ENCODE data around the gene TNFRSF12A. TPM values are rescaled to one million over a fixed set of nuclear protein-coding genes. Genes with fewer than 3 reads are reported as not detected.

The TNFRSF12A gene
- total RNA-seq, 1 donor from 2014 or later, result 12.3 TPM

GRCh38 chr16:3000540-3000939 lies 19.6 kb upstream of the TNFRSF12A start:
- Histone ChIP-seq H3K36me3 (no peaks in the 10 kb centered on the region), H3K9me3 (no peaks in the 10 kb centered on the region), H3K4me1 (peaks cover 5% of the 10 kb centered on the region), H3K4me3 (no peak overlapping the region), H3K27ac (no peak overlapping the region), H3K27me3 (no peaks in the 10 kb centered on the region)
- no peak for DNase-seq (ENCODE audit: extremely low spot score in 2 of 2)
- TF ChIP-seq POLR2AphosphoS5 (IDR thresholded peaks at IDR 0.05; ENCODE audit: insufficient read depth in 1 of 2, low read depth in 1 of 2) (no peak), POLR2A (IDR thresholded peaks at IDR 0.05) (no peak)
- TF ChIP-seq, protein P1, sequence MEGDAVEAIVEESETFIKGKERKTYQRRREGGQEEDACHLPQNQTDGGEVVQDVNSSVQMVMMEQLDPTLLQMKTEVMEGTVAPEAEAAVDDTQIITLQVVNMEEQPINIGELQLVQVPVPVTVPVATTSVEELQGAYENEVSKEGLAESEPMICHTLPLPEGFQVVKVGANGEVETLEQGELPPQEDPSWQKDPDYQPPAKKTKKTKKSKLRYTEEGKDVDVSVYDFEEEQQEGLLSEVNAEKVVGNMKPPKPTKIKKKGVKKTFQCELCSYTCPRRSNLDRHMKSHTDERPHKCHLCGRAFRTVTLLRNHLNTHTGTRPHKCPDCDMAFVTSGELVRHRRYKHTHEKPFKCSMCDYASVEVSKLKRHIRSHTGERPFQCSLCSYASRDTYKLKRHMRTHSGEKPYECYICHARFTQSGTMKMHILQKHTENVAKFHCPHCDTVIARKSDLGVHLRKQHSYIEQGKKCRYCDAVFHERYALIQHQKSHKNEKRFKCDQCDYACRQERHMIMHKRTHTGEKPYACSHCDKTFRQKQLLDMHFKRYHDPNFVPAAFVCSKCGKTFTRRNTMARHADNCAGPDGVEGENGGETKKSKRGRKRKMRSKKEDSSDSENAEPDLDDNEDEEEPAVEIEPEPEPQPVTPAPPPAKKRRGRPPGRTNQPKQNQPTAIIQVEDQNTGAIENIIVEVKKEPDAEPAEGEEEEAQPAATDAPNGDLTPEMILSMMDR (IDR thresholded peaks at IDR 0.05), result no peak
- intact Hi-C loops (cut with DNase I), result no loop called here

DNA sequence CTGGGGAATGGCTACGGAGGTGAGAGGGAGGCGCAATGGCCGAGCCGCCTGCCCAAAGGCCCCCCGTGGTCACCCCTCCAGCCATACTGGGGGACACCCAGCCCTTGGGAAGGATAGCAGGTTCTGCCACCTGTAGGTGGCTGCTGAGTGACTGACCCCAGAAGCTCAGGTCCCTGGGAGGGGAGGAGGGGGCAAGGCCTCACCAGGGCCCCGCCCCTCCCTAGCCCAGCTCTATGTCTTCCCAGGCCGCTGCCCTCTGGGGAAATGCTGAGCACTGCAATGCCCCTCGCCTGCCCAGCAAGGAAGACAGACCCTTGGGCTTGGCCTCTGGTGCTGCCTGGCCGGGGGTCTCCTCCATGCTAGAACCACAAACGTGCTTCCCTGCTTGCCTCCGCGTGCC lies 18.9 kb upstream of the TNFRSF12A start:
- no peaks in the 10 kb centered on the region for H3K27me3 ChIP-seq
- H3K4me1 ChIP-seq, result peaks cover 5% of the 10 kb centered on the region
- no peak for TF ChIP-seq POLR2A (IDR thresholded peaks at IDR 0.05)
- TF ChIP-seq, protein P1 (IDR thresholded peaks at IDR 0.05), result no peak
- TF ChIP-seq POLR2AphosphoS5 (IDR thresholded peaks at IDR 0.05; ENCODE audit: insufficient read depth in 1 of 2, low read depth in 1 of 2), result no peak
- no peaks in the 10 kb centered on the region for H3K9me3 ChIP-seq
- no peak overlapping the region for H3K4me3 ChIP-seq
- H3K36me3 ChIP-seq, result no peaks in the 10 kb centered on the region
- no peak for DNase-seq (ENCODE audit: extremely low spot score in 2 of 2)
- intact Hi-C loops (cut with DNase I), result no loop called here
- H3K27ac ChIP-seq, result no peak overlapping the region

DNA sequence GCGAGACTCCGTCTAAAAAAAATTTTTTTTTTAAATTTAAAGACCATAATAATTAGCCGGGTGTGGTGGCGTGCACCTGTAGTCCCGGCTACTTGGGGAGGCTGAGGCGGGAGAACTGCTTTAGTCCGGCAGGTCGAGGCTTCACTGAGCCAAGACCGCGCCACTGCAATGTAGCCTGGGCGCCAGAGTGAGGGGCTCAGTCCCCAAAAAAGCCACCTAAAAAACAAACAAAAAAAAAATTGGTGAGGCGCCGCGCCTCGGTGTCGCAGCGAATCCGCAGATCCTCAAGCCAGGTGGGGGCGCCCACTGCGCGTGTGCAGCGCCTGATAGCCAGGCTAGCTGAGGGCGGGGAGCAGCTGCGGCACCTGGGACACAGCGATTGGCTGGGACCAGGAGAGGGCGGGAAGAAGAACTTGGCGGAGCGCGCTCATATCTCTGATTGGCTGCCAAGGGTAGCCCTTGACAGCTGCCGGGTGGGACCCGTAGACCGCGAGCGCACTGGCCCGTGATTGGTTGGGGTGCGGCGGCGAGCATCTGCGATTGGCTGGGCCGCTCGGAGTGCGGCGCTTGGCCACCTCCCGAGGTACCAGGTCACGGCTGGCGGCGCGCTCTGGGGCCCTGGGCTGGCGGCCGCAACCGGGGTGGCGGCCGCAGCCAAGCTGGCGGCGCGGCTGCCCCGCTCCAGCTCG lies 16.4 kb upstream of the TNFRSF12A start:
- Histone ChIP-seq H3K27ac (no peak overlapping the region), H3K27me3 (no peaks in the 10 kb centered on the region)
- intact Hi-C loops (cut with DNase I), result no loop called here

GRCh38 chr16:3004319-3004718 lies 15.8 kb upstream of the TNFRSF12A start:
- TF ChIP-seq, protein P1 (IDR thresholded peaks at IDR 0.05), result no peak
- TF ChIP-seq POLR2A (IDR thresholded peaks at IDR 0.05) (no peak), POLR2AphosphoS5 (IDR thresholded peaks at IDR 0.05; ENCODE audit: insufficient read depth in 1 of 2, low read depth in 1 of 2) (no peak)
- peaks cover 8% of the 10 kb centered on the region for H3K4me1 ChIP-seq
- H3K27ac ChIP-seq, result no peak overlapping the region
- intact Hi-C loops (cut with DNase I), result no loop called here
- H3K4me3 ChIP-seq, result peak overlapping the region in 1 of 2 donors; percentile 34
- no peaks in the 10 kb centered on the region for H3K36me3 ChIP-seq
- no peak for DNase-seq (ENCODE audit: extremely low spot score in 2 of 2)
- H3K9me3 ChIP-seq, result no peaks in the 10 kb centered on the region
- no peaks in the 10 kb centered on the region for H3K27me3 ChIP-seq

More for the DNA sequence above, 16.4 kb upstream of the TNFRSF12A start:
- no peaks in the 10 kb centered on the region for H3K36me3 ChIP-seq
- H3K9me3 ChIP-seq, result no peaks in the 10 kb centered on the region
- peak overlapping the region in 1 of 2 donors; percentile 34 for H3K4me3 ChIP-seq
- peak in 1 of 2 donors; percentile 95 for DNase-seq (ENCODE audit: extremely low spot score in 2 of 2)
- TF ChIP-seq, protein P1 (IDR thresholded peaks at IDR 0.05), result peak; percentile 17 to 68 (median 62)
- TF ChIP-seq POLR2A (IDR thresholded peaks at IDR 0.05) (no peak), POLR2AphosphoS5 (IDR thresholded peaks at IDR 0.05; ENCODE audit: insufficient read depth in 1 of 2, low read depth in 1 of 2) (peak; percentile 53 to 74)
- peaks cover 8% of the 10 kb centered on the region for H3K4me1 ChIP-seq

DNA sequence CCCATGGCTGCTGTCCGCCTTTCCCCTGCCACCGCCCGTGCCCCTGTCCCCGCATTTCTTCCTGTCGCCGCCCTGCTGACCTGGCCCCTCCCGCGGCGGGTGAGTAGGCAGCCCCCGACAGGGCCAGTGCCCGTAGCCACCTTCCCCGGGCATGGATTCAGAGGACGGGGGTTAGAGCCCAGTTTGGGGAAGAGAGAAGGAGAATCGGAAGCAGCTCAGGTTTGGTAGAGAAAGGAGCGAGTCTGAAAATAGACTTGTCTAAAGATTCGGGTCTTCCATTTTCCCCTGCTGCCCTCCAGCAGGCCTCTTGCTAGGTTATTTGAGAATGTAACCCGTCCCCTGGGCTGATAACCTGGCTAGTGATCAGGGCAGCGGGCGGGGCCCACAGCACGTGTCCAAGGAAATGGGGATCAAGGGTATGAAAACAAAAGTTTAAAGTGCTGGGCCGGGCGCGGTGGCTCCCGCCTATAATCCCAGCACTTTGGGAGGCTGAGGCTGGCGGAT lies 15.3 kb upstream of the TNFRSF12A start:
- H3K4me1 ChIP-seq, result peaks cover 8% of the 10 kb centered on the region
- H3K27ac ChIP-seq, result no peak overlapping the region
- H3K4me3 ChIP-seq, result peak overlapping the region in 1 of 2 donors; percentile 10
- H3K27me3 ChIP-seq, result no peaks in the 10 kb centered on the region
- TF ChIP-seq, protein P1 (IDR thresholded peaks at IDR 0.05), result no peak
- H3K9me3 ChIP-seq, result no peaks in the 10 kb centered on the region
- intact Hi-C loops (cut with DNase I), result no loop called here
- DNase-seq (ENCODE audit: extremely low spot score in 2 of 2), result no peak
- no peaks in the 10 kb centered on the region for H3K36me3 ChIP-seq

All from vagina (tissue), 2 donors.